T-helper 2 cell treated with Interferon-gamma antibody and Interleukin-4, amounts not matched to agents 5 μg/mL and 100 μg/mL, for 36 hours (primary cell): ENCODE data around the gene RASD2.

Source experiments
- DNase-seq: peaks from one replicate; pipeline ENCODE4 v3.0.0; 2021; ENCODE audit warnings: low spot score
- H3K27ac Mint-ChIP-seq: one replicate; pipeline ENCODE4 v1.8.0; 2021; ENCODE audit warnings: mild to moderate bottlenecking, mixed read lengths
- H3K27me3 Mint-ChIP-seq: one replicate; pipeline ENCODE4 v1.8.0; 2021; ENCODE audit warnings: low read depth, mixed read lengths
- H3K36me3 Mint-ChIP-seq: one replicate; pipeline ENCODE4 v1.8.0; 2021; ENCODE audit warnings: low read depth, mixed read lengths
- H3K4me1 Mint-ChIP-seq: one replicate; pipeline ENCODE4 v1.8.0; 2021; ENCODE audit warnings: low read depth, mixed read lengths
- H3K4me3 Mint-ChIP-seq: one replicate; pipeline ENCODE4 v1.8.0; 2022; ENCODE audit warnings: mild to moderate bottlenecking, moderate library complexity, mixed read lengths
- H3K9me3 Mint-ChIP-seq: one replicate; pipeline ENCODE4 v1.8.0; 2021; ENCODE audit warnings: mixed read lengths

RASD2 gene

DNA sequence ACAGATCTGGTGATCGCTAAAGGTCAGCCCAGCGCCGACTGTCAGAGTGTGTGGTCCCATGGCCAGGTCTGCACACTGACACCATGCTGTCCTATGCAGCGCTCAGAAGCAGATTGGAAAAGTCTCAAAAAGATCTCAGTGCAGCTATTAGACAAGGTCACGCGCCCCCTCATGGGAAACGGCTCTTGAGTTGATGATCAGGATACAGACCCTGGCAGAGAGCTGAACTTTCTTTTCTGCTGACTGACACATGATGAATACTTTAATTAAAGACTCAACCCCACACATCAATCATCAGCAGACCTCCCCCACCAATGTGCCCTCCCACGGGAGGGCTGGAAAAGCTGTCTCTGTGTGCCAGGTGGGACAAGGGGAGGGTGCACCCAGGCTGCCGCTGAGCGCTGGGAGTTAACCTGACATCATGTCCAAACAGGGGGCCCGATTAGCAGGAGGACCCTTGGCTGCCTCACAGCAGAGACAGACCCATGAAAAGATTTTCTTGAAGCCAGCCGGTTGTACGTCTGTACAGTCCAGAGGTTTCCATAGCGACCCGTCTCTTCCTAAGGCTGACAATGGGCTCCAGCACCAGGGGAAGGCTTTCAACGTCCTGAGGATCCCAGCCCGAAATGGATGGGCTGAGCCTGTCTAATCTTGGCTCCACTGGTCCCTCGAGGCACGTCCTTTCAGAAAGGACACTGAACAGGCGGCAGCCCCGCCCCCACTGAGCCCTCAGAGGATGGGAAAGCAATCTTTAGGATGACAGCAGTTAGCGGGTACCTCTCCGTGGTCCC lies 26.9 kb downstream of the RASD2 start:
- H3K4me1 Mint-ChIP-seq: no peaks in the 10 kb centered on the region
- no peak overlapping the region for H3K27ac Mint-ChIP-seq
- no peaks in the 10 kb centered on the region for H3K36me3 Mint-ChIP-seq
- no peak for DNase-seq
- H3K4me3 Mint-ChIP-seq: no peak overlapping the region
- no peaks in the 10 kb centered on the region for H3K9me3 Mint-ChIP-seq
- peaks cover 6% of the 10 kb centered on the region for H3K27me3 Mint-ChIP-seq

DNA sequence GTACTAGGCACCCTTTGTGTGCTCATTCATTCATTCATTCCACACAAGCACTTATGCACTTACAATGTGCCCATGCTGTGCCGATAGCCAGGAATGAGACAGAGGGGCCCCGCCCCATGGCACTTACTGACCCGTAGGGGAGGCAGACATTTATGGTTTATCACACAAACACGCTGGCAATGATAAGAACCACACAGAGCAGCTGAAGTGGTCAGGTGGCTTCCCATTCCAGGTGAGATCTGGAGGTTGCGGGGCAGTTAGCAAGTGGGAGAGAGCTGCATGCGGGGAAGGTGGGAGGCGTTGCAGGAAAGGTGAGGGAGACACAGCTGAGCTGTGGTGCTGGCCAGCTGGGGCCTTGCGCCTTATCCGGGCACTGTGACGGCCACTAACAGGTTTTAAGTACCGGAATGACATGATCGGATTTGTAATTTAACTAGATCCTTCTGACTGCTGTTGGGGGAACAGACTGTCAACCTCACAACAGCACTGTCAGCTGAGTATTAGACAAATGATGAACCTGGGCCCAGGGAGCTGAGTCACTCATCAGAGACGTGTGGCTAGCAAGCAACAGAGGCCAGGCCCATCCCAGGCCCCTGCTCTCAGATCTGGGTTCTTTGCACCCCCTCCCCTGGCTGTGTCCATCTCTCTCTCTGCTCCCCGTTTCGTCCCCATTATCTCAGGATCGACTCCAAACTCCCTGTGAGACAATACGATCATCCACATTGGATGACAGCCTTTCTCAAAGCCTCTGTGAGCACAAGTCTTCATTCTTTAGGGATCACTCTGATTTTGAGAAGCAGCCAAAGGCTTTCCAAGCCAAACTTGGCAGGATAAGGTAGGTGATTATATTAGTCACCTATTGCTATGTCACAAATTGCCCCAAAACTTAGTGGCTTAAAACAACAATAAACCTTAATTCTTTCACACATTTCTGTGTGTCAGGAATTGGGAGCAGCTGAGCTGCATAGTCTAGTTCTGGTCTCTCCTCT lies 28.4 kb downstream of the RASD2 start:
- H3K27ac Mint-ChIP-seq: no peak overlapping the region

DNA sequence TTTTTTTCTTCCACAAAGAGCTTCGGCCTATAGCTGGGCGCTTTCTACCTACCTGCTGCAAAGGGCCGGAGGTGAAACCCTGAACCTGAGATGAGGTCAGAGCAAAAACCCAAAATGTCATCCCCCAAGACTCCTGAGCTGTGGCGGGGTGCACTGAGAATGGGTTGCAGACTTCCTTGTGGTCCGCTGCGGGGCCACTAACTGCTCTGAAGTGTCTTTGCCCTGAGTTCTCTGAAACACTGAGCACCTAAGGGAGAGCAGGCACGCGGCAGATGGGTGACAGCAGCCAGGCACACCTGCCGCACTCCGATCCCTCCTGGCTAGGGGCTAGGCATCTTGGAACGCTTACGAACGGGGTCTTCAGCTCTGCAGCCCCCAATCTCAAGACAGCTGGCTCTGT lies 29.3 kb downstream of the RASD2 start:
- no peak overlapping the region for H3K27ac Mint-ChIP-seq
- no peaks in the 10 kb centered on the region for H3K27me3 Mint-ChIP-seq
- H3K4me3 Mint-ChIP-seq: no peak overlapping the region
- H3K4me1 Mint-ChIP-seq: no peaks in the 10 kb centered on the region
- H3K9me3 Mint-ChIP-seq: no peaks in the 10 kb centered on the region
- DNase-seq: no peak
- H3K36me3 Mint-ChIP-seq: no peaks in the 10 kb centered on the region

More for the DNA sequence above, 28.4 kb downstream of the RASD2 start:
- Mint-ChIP-seq H3K4me3 (no peak overlapping the region), H3K27me3 (no peaks in the 10 kb centered on the region), H3K4me1 (no peaks in the 10 kb centered on the region), H3K36me3 (no peaks in the 10 kb centered on the region), H3K9me3 (no peaks in the 10 kb centered on the region)
- no peak for DNase-seq

DNA sequence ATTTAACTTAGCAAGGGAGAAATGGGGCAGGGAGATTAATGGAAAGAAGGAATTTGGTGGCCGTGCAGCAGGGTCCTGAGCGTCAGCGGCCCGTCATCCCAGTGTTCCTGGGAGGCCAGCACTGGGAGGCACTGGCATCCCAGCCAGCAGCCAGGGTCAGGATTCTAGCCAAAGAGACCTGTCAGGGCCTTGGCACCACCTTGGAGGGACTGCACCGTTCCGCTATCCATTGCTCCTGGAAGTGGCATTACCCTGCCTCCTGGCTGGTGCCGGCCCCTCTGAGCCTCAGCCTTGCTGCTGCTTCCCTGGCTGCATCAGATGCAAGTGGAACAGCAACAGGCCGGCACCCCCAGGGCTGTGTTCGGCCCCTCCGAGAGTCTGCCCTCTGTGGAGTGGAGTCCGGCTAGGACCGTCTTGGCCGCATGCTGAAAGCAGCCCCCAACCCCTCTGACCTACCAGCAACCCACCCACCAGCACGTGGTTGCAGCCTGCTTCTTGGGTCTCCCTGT lies 30.1 kb downstream of the RASD2 start:
- H3K27me3 Mint-ChIP-seq: no peaks in the 10 kb centered on the region
- no peak for DNase-seq
- no peaks in the 10 kb centered on the region for H3K36me3 Mint-ChIP-seq
- no peaks in the 10 kb centered on the region for H3K9me3 Mint-ChIP-seq
- H3K27ac Mint-ChIP-seq: no peak overlapping the region
- H3K4me1 Mint-ChIP-seq: no peaks in the 10 kb centered on the region
- H3K4me3 Mint-ChIP-seq: no peak overlapping the region

DNA sequence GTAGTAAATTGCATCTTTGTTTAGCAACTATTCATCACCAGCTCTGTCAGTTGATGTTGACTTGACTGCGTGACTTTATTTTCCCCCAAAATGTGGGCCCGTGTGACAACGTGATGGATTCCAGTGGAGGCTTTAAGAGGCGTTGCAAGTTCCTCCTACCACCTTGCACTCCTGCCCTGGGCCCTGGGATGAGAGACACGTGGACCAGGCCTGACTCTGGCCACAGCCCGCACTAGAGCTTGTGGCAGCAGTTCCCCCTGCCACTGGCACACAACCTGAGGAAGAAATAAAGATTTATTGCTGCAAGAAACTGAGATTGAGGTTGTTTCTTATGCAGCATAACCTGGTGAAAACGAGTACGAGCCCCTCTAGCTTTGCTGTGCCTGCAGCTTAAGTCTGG lies 31.9 kb downstream of the RASD2 start:
- no peak overlapping the region for H3K4me3 Mint-ChIP-seq
- DNase-seq: no peak

DNA sequence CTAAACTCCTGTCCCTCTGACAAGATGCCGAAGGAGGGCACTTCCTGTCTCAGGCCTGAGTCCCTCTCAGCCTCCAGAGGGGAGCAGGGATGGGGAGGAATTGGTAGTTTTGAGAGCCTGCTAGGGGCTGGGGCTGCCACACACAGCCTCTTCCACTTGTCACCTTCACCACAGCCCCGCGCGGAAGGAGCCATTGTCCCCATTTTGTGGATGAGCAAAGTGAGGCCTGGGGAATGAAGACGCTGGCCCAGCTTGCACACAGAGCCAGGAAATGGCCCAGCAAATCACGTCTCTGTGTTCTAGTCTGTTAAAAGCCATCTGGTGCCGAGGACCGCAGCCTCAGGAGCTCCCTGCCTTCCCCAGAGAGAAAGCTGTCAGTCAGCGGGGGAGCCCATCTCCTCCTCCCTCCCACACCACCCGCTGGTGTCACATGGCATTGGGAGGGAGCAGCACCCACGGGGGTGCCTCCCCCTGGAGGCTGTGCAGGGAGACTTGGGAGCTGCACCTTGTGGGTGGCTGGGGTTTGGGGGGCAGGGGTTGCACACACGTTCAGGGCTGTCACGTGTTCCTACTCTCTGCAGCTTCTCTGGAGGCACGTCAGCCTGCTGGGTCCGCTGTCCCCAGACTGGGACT lies 34.6 kb downstream of the RASD2 start:
- Mint-ChIP-seq H3K27me3 (peaks cover 4% of the 10 kb centered on the region), H3K4me1 (no peaks in the 10 kb centered on the region), H3K9me3 (no peaks in the 10 kb centered on the region), H3K27ac (no peak overlapping the region), H3K4me3 (no peak overlapping the region), H3K36me3 (no peaks in the 10 kb centered on the region)
- no peak for DNase-seq

More for the DNA sequence above, 31.9 kb downstream of the RASD2 start:
- no peaks in the 10 kb centered on the region for H3K36me3 Mint-ChIP-seq
- H3K4me1 Mint-ChIP-seq: no peaks in the 10 kb centered on the region
- H3K27ac Mint-ChIP-seq: no peak overlapping the region
- peaks cover 4% of the 10 kb centered on the region for H3K27me3 Mint-ChIP-seq
- no peaks in the 10 kb centered on the region for H3K9me3 Mint-ChIP-seq

DNA sequence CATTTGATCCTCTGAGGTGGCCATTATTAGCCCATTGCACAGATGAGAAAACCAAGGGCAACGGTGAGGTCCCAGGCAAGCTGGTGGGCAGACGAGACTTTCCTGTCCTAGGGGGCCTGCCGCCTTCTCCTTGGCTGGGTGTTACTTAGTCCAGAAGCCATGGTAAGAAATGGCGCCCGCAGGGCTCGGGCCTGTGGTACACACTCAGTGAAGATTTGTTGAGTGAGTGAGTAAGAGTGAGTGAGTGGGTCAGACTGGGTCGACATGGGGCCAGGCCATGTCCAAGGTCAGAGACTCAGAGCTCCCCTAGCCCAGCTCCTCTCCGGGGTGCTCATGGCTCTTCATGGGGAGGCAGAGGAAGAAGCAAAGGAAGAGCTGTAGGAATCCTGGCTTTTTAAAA lies 36.0 kb downstream of the RASD2 start:
- H3K36me3 Mint-ChIP-seq: no peaks in the 10 kb centered on the region
- no peak for DNase-seq
- peaks cover 4% of the 10 kb centered on the region for H3K27me3 Mint-ChIP-seq
- no peaks in the 10 kb centered on the region for H3K4me1 Mint-ChIP-seq
- H3K9me3 Mint-ChIP-seq: no peaks in the 10 kb centered on the region
- H3K27ac Mint-ChIP-seq: no peak overlapping the region
- no peak overlapping the region for H3K4me3 Mint-ChIP-seq

DNA sequence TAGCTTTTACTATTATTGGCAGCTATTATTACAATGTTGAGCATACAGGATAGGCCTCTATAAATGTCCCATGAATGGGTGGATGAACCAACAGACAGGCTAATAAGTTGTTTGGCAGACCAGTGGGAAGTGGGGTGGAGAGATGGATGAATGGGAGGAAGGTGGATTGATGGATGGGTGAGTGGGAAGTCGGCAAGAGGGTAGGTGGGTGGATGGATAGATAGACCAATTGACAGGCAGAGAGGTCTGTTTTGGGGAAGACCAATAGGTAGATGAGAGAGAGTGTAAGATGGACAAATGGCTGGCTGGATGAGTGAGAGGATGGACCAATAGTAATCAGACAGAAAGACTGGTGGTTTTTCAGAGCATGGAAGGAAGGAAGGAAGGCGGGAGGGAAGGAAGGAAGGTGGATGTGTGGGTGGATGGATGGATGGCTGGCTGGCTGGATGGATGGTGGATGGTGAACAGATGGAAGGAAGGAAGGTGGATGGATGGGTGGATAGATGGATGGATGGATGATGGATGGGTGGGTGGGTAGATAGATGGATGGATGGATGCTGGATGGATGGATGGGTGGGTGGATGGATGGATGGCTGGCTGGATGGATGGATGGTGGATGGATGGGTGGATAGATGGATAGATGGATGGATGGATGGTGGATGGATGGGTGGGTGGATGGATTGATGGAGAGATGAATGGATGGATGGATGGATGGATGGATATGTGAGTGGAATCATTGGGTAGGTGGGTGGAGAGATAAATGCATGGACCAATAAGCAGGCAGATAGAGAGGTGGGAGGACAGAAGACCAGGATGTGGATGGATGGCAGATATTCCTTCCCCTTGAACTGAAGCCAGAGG lies 37.4 kb downstream of the RASD2 start:
- no peaks in the 10 kb centered on the region for H3K4me1 Mint-ChIP-seq
- peaks cover 4% of the 10 kb centered on the region for H3K27me3 Mint-ChIP-seq
- no peaks in the 10 kb centered on the region for H3K9me3 Mint-ChIP-seq
- H3K4me3 Mint-ChIP-seq: no peak overlapping the region
- no peak for DNase-seq
- H3K27ac Mint-ChIP-seq: no peak overlapping the region
- H3K36me3 Mint-ChIP-seq: no peaks in the 10 kb centered on the region

DNA sequence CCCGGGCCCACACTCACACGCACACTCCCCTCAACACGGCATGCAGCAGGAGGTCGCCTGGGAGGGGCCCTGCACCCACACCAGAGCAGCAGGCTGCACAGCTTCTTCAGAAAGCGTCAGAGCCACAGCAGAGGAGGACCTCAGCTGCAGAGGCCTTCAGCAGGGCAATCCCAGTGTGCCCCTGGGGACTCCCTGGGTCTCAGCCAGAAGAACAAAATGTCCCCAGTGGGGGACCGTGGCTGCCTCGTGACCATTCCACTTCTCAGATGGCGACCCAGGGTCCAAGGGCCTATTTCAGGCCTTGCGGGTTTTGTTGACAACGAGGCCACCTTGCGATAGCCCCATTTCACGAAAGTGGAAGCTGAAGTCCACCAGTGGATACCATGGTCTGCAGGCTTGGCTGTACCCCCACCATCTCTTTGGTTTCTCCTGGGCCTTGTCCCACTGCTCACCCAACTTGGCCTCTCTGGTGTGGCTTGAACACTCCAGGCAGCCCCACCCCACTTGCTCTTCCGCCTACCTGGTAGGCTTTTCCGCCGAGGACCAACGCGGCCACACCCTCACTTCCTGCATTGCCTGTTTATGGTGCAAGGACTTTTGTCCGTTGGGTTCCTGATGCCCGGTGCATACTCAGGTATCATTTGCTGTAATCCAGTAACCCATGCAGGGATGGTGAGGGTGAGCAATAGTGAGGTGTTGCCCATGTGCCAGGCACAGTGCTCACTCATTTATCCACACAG lies 38.4 kb downstream of the RASD2 start:
- Mint-ChIP-seq H3K9me3 (no peaks in the 10 kb centered on the region), H3K36me3 (no peaks in the 10 kb centered on the region), H3K4me3 (no peak overlapping the region), H3K4me1 (no peaks in the 10 kb centered on the region), H3K27ac (no peak overlapping the region), H3K27me3 (peaks cover 4% of the 10 kb centered on the region)
- DNase-seq: no peak

DNA sequence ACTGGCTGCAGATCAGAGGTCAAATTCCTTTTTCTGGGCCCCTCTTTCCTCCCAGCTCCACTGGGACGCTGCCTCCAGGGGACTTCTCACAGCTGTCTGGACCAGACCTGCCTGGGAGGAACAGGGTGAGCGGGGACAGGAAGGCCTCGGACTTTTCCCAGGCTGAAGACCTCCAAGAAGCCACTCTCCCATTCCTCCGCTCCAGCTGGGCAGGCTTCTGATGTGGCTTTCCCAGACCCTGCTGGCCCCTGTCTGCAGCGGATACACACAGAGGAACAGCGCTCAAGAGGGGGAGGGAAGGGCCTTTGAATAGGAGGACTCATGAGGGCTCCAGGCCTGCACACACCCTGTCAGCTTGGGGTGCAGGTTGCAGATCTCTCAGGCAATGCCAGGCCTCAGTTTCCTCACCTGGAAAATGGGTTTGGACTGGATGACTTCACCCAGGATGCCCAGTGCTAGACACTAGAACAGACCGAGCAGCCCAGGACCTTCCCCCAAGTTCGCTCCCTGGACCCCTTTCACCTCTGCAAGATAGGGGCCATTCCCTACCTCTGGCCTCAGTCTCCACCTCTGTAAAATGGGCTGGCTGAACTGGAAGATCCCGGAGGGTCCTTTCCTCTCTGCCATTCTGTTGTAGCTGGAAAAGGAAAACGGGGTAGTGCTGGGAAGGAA lies 39.9 kb downstream of the RASD2 start:
- no peak overlapping the region for H3K27ac Mint-ChIP-seq
- H3K4me1 Mint-ChIP-seq: no peaks in the 10 kb centered on the region
- H3K27me3 Mint-ChIP-seq: peaks cover 4% of the 10 kb centered on the region
- no peaks in the 10 kb centered on the region for H3K36me3 Mint-ChIP-seq
- no peak overlapping the region for H3K4me3 Mint-ChIP-seq
- DNase-seq: no peak
- no peaks in the 10 kb centered on the region for H3K9me3 Mint-ChIP-seq

DNA sequence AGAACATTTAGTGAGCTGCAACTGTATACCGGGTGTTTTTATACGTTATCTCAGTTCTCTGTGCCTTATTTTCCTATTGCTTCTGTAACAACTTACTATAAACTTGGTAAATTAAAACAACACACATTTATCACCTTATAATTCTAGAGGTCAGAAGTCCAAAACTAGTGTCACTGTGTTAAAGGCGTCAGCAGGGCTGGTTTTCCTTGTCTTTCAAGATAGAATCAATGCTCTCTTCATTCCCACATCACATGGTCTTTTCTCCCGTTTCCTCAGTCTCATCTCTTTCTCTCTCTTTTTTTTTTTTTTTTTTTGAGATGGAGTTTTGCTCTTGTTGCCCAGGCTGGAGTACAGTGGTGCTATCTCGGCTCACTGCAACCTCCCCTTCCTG lies 40.4 kb downstream of the RASD2 start:
- no peak for DNase-seq
- H3K9me3 Mint-ChIP-seq: no peaks in the 10 kb centered on the region
- no peaks in the 10 kb centered on the region for H3K36me3 Mint-ChIP-seq
- no peak overlapping the region for H3K4me3 Mint-ChIP-seq
- H3K4me1 Mint-ChIP-seq: no peaks in the 10 kb centered on the region
- H3K27me3 Mint-ChIP-seq: peaks cover 4% of the 10 kb centered on the region
- H3K27ac Mint-ChIP-seq: no peak overlapping the region

DNA sequence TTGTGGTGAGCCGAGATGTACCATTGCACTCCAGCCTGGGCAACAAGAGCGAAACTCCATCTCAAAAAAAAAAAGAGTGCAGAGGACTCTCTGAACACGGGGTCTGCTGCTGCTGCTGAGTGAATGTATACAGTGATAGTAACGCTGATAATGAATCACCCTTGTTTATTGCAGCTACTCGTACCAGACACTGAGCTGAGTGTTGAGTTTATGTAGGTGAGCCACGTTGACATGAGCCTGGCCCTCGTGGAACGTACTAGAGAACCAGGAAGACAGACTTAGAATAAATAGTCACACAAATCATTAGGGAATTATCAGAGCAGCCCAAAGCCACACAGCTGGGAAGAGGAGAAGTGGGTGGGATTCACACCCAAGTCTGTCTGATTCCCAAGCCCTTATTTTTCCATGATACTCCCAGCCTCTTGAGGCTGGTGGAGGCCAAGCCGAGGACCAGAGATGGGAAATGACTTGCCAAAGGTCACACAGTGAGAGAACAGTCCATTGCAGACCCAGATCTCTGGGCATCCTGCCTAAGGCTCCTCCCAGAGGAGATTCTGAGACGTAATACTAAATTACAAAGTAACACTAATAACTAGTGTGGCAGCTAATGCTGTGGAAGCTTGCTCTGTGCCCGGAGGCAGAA lies 41.7 kb downstream of the RASD2 start:
- no peak for DNase-seq
- no peak overlapping the region for H3K27ac Mint-ChIP-seq
- H3K9me3 Mint-ChIP-seq: no peaks in the 10 kb centered on the region
- H3K27me3 Mint-ChIP-seq: no peaks in the 10 kb centered on the region
- no peak overlapping the region for H3K4me3 Mint-ChIP-seq
- no peaks in the 10 kb centered on the region for H3K36me3 Mint-ChIP-seq
- no peaks in the 10 kb centered on the region for H3K4me1 Mint-ChIP-seq
